ENCODE measurements around the gene MYOZ3.

DNA sequence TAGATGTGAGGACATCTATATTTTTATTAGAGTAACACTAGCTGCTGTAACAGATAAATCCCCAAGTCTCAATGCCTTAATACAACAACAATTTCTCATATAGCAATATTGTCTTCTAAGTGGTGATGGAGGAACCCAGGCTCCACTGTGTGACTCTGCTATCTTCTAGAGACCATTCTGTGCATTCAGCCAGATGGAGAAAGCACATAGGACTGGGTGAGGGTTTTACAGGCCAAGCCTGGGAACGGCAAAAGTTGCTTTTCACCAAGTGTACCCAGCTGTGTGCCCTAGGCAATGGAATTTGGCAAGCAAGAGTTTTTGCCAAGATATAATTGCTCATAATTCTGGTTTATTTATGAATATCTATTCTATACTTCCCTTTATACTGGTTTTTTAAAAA lies 28.1 kb downstream of the MYOZ3 start:
- TF ChIP-seq CTCF (conservative IDR thresholded peaks at IDR 0.05), result no peak
- TF ChIP-seq EZH2 (IDR thresholded peaks at IDR 0.05; ENCODE audit: low read depth), result no peak
